ENCODE measurements around the gene RFX1.

Gene RFX1

GRCh38 chr19:13995878-13996765 is 10.0 kb downstream of the RFX1 start:
- DNase-seq = no peak

GRCh38 chr19:13995017-13995728 is 10.9 kb downstream of the RFX1 start:
- no peak for DNase-seq

GRCh38 chr19:13993590-13994300 is 12.4 kb downstream of the RFX1 start:
- DNase-seq = no peak

GRCh38 chr19:13992025-13992424 is 14.1 kb downstream of the RFX1 start:
- DNase-seq = no peak

- no peak for DNase-seq
Measured at GRCh38 chr19:13990085-13990484, 16.0 kb downstream of the RFX1 start.

- DNase-seq = no peak
Measured at GRCh38 chr19:13989487-13989886, 16.6 kb downstream of the RFX1 start.

- no peak for DNase-seq
Measured at GRCh38 chr19:13987101-13987890, 18.8 kb downstream of the RFX1 start.

- DNase-seq = no peak
Measured at GRCh38 chr19:13986348-13986904, 19.7 kb downstream of the RFX1 start.

- no peak for DNase-seq
Measured at GRCh38 chr19:13985771-13986347, 20.3 kb downstream of the RFX1 start.

GRCh38 chr19:13984875-13985741 is 21.0 kb downstream of the RFX1 start:
- DNase-seq = no peak

- no peak for DNase-seq
Measured at GRCh38 chr19:13984186-13984585, 21.9 kb downstream of the RFX1 start.

GRCh38 chr19:13983213-13983889 is 22.8 kb downstream of the RFX1 start:
- DNase-seq = no peak

GRCh38 chr19:13982773-13983172 is 23.3 kb downstream of the RFX1 start:
- no peak for DNase-seq

- DNase-seq = no peak
Measured at GRCh38 chr19:13981988-13982501, 24.1 kb downstream of the RFX1 start.

GRCh38 chr19:13981467-13981866 is 24.7 kb downstream of the RFX1 start:
- no peak for DNase-seq

GRCh38 chr19:13981021-13981420 is 25.1 kb downstream of the RFX1 start:
- DNase-seq = no peak

- DNase-seq = no peak
Measured at GRCh38 chr19:13980340-13980739, 25.8 kb downstream of the RFX1 start.

- DNase-seq = no peak
Measured at GRCh38 chr19:13979686-13980085, 26.4 kb downstream of the RFX1 start.

GRCh38 chr19:13979244-13979615 is 26.9 kb downstream of the RFX1 start:
- no peak for DNase-seq

Data from NCI-H524 treated with DMSO at 0.1 percent for 48 hours (cell line).